GM19455 (cell line): ENCODE results near the gene CCR7.

Source experiments
- ATAC-seq: cut with Tn5 transposase; IDR thresholded peaks from one replicate; pipeline ENCODE4 v1.9.1; 2021; ENCODE audit not compliant: unreplicated experiment

CCR7 gene

GRCh38 chr17:40538019-40538935, 27.0 kb downstream of the CCR7 start:
- ATAC-seq = no peak

GRCh38 chr17:40536295-40537171, 28.7 kb downstream of the CCR7 start:
- no peak for ATAC-seq

GRCh38 chr17:40535924-40536294, 29.4 kb downstream of the CCR7 start:
- ATAC-seq = no peak

- ATAC-seq = no peak
These were observed 29.8 kb downstream of the CCR7 start for GRCh38 chr17:40535438-40535837.

GRCh38 chr17:40534371-40535189, 30.7 kb downstream of the CCR7 start:
- no peak for ATAC-seq

- no peak for ATAC-seq
These were observed 31.4 kb downstream of the CCR7 start for GRCh38 chr17:40533896-40534295.

GRCh38 chr17:40532520-40533253, 32.6 kb downstream of the CCR7 start:
- ATAC-seq = no peak

GRCh38 chr17:40531051-40531991, 34.0 kb downstream of the CCR7 start:
- ATAC-seq = no peak

GRCh38 chr17:40530531-40530994, 34.7 kb downstream of the CCR7 start:
- ATAC-seq = no peak

- ATAC-seq = no peak
These were observed 35.3 kb downstream of the CCR7 start for GRCh38 chr17:40529991-40530390.

- no peak for ATAC-seq
These were observed 36.4 kb downstream of the CCR7 start for GRCh38 chr17:40528692-40529417.

- no peak for ATAC-seq
These were observed 38.6 kb downstream of the CCR7 start for GRCh38 chr17:40526668-40527067.

- no peak for ATAC-seq
These were observed 40.0 kb downstream of the CCR7 start for GRCh38 chr17:40525294-40525693.

- ATAC-seq = no peak
These were observed 40.9 kb downstream of the CCR7 start for GRCh38 chr17:40524243-40524965.

- no peak for ATAC-seq
These were observed 42.3 kb downstream of the CCR7 start for GRCh38 chr17:40522961-40523310.

GRCh38 chr17:40522250-40522960, 42.9 kb downstream of the CCR7 start:
- ATAC-seq = no peak

- ATAC-seq = no peak
These were observed 44.2 kb downstream of the CCR7 start for GRCh38 chr17:40520991-40521453.
